Esophagus muscularis mucosa (tissue), 4 donors: ENCODE data around the gene AMOTL1. TPM values are rescaled to one million over a fixed set of nuclear protein-coding genes. Genes with fewer than 3 reads are reported as not detected.

Experiments used
- DNase-seq: peaks from one replicate; pipeline ENCODE4 v3.0.0-alpha.2; 2017; ENCODE audit errors: extremely low spot score
- H3K27ac ChIP-seq, 4 donors: fragments of 200-600 bp; sonication (generic); replicated peaks in 1 of 4; 1 replicate in 3 of 4; 2 replicates in 1 of 4; pipeline ENCODE4 v1.5.1; 2016 to 2019; ENCODE audit warnings: mild to moderate bottlenecking in 1 of 4
- H3K27me3 ChIP-seq, 4 donors: fragments of 200-600 bp; sonication (generic); one replicate each; pipeline versions ENCODE4 v1.5.1 to v1.6.0; 2016 to 2019
- H3K36me3 ChIP-seq, 4 donors: fragments of 200-600 bp; sonication (generic); one replicate each; pipeline ENCODE4 v1.5.1; 2016 to 2019
- H3K4me1 ChIP-seq, 4 donors: fragments of 200-600 bp; sonication (generic); one replicate each; pipeline ENCODE4 v1.5.1; 2016 to 2019
- H3K4me3 ChIP-seq, 4 donors: fragments of 200-600 bp; sonication (generic); 1 replicate in 2 of 4; 2 replicates in 2 of 4; pipeline ENCODE4 v1.5.1; 2016 to 2019; ENCODE audit warnings: mild to moderate bottlenecking in 4 of 4, moderate library complexity in 1 of 4
- H3K9me3 ChIP-seq, 4 donors: fragments of 200-600 bp; sonication (generic); 1 replicate in 3 of 4; 2 replicates in 1 of 4; pipeline ENCODE4 v1.5.1; 2016 to 2019
- EP300 ChIP-seq: sonication (generic); formaldehyde crosslinking; IDR thresholded peaks from one replicate; pipeline ENCODE4 v1.6.1; 2017; ENCODE audit warnings: antibody characterized with exemption
- POLR2A ChIP-seq: fragments of 450-650 bp; IDR thresholded peaks from one replicate; pipeline ENCODE4 v1.6.1; 2017; ENCODE audit warnings: antibody characterized with exemption, moderate library complexity, mild to moderate bottlenecking, low read depth
- POLR2AphosphoS5 ChIP-seq, 2 donors: sonication (generic); formaldehyde crosslinking; IDR thresholded peaks; one replicate each; pipeline ENCODE4 v1.6.1; 2017; ENCODE audit warnings: antibody characterized with exemption in 2 of 2
- WGBS: methylation state at CpG from one replicate; pipeline ENCODE4 v1.1.5; 2018; 5-methylcytosine and 5-hydroxymethylcytosine counted together
- intact Hi-C: fragments of 100-400 bp; cut with DNase I; formaldehyde crosslinking; loops from one replicate; pipeline ENCODE4 v1.15.1; 2023
- total RNA-seq, 4 donors: library from RNA; depleted of rRNA; stranded (reverse); fragments of >200 nt; gene quantifications; one replicate each; pipeline versions ENCODE4 v1.1.0 to v1.2.1, GENCODE V29; 2016
- TF ChIP-seq, protein P1 (sequence below), 3 experiments: fragments of 200-600 bp in 2 of 3; fragments of 450-650 bp in 1 of 3; sonication (generic) in 2 of 3; IDR thresholded peaks; one replicate each; pipeline ENCODE4 v1.5.1; 2017 to 2019; ENCODE audit warnings: antibody characterized with exemption in 3 of 3, mild to moderate bottlenecking in 2 of 3, moderate library complexity in 1 of 3

The AMOTL1 gene
- total RNA-seq, 4 donors from 2014 or later, result 172 to 259 (median 182) TPM

- 80% methylated on average over 9 of the region's 11 CpGs for WGBS
- Histone ChIP-seq H3K4me1 (peaks cover 17 to 68% (median 58%) of the 10 kb centered on the region in 4 donors), H3K4me3 (no peak overlapping the region), H3K27me3 (no peaks in the 10 kb centered on the region), H3K36me3 (peaks cover 16 to 81% (median 53%) of the 10 kb centered on the region in 4 donors), H3K9me3 (no peaks in the 10 kb centered on the region), H3K27ac (peak overlapping the region; percentile 70 to 83 (median 80))
- TF ChIP-seq POLR2AphosphoS5 (IDR thresholded peaks at IDR 0.05), result no peak
- intact Hi-C loops, result loop anchor here (5.0 to 10.0 kb wide), 3 partner anchors 85 to 255 kb away; no protein-coding TSS in a partner anchor
- DNase-seq, result peak; percentile 75
Measured at GRCh38 chr11:94877443-94878200, 109.5 kb downstream of the AMOTL1 start.

DNA sequence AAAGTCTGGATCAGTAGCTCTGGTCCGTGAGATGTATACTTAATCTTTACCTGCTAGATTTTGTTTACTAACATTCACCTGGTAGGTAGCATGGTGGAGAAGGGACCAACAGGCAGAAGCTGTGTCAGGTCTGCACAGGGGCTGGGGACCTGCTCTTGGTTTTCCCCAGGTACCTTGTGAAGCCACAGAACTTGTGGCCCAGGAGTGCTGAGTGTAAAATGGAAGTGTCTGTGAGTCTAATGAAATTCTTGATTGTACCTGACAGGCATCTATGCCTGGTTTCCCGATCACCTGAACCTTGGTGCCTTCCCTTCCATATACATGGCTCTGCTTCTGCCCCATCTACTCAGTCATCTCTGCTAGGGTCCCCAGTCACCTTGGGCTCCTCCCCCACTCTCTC lies 110.8 kb downstream of the AMOTL1 start:
- Histone ChIP-seq H3K36me3 (peaks cover 13 to 79% (median 46%) of the 10 kb centered on the region in 4 donors), H3K27me3 (no peaks in the 10 kb centered on the region), H3K9me3 (no peaks in the 10 kb centered on the region), H3K27ac (peak overlapping the region in 1 of 4 donors; percentile 38), H3K4me1 (peaks cover 14 to 54% (median 45%) of the 10 kb centered on the region in 4 donors), H3K4me3 (no peak overlapping the region)
- DNase-seq, result peak; percentile 74
- WGBS, result 100% methylated on average over 2 of the region's 2 CpGs
- intact Hi-C loops, result loop anchor here (5.0 to 10.0 kb wide), 3 partner anchors 87 to 257 kb away; no protein-coding TSS in a partner anchor
- TF ChIP-seq POLR2A (no peak), EP300 (no peak), POLR2AphosphoS5 (IDR thresholded peaks at IDR 0.05) (no peak)
- TF ChIP-seq, protein P1, sequence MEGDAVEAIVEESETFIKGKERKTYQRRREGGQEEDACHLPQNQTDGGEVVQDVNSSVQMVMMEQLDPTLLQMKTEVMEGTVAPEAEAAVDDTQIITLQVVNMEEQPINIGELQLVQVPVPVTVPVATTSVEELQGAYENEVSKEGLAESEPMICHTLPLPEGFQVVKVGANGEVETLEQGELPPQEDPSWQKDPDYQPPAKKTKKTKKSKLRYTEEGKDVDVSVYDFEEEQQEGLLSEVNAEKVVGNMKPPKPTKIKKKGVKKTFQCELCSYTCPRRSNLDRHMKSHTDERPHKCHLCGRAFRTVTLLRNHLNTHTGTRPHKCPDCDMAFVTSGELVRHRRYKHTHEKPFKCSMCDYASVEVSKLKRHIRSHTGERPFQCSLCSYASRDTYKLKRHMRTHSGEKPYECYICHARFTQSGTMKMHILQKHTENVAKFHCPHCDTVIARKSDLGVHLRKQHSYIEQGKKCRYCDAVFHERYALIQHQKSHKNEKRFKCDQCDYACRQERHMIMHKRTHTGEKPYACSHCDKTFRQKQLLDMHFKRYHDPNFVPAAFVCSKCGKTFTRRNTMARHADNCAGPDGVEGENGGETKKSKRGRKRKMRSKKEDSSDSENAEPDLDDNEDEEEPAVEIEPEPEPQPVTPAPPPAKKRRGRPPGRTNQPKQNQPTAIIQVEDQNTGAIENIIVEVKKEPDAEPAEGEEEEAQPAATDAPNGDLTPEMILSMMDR (IDR thresholded peaks at IDR 0.05), result no peak

- Histone ChIP-seq H3K27ac (peak overlapping the region in 1 of 4 donors; percentile 18), H3K4me1 (peaks cover 14 to 43% (median 37%) of the 10 kb centered on the region in 4 donors), H3K27me3 (no peaks in the 10 kb centered on the region), H3K36me3 (peaks cover 13 to 84% (median 51%) of the 10 kb centered on the region in 4 donors), H3K9me3 (no peaks in the 10 kb centered on the region), H3K4me3 (no peak overlapping the region)
- WGBS, result 93% methylated on average over 4 of the region's 4 CpGs
- DNase-seq, result no peak
- intact Hi-C loops, result loop anchor here (10.0 kb wide), 1 partner anchor 85 kb away; no protein-coding TSS in a partner anchor
- no peak for TF ChIP-seq POLR2AphosphoS5 (IDR thresholded peaks at IDR 0.05)
Measured at GRCh38 chr11:94880216-94880615, 112.1 kb downstream of the AMOTL1 start.

DNA sequence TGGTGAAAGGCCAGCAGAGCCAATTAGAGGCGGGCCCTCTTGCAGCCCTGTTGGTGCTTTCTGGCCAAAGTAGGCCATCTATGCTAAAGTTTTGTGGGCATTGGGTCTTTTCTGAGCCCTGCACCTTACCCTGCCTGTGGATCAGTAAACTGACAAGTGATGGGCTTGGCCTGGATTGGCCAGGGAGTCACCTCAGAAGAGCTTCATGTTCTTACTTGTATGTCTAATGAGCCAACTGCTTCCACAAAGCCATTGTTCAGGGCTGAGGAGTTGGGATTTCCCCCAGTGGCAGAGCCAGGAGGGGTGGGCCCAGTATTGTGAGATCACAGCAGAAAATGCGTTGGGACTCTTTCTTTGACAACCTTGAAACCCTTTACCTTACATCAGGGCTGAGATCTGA lies 114.8 kb downstream of the AMOTL1 start:
- 81% methylated on average over 2 of the region's 2 CpGs for WGBS
- H3K9me3 ChIP-seq, result no peaks in the 10 kb centered on the region
- peaks cover 2 to 63% (median 31%) of the 10 kb centered on the region in 4 donors for H3K36me3 ChIP-seq
- no peaks in the 10 kb centered on the region for H3K27me3 ChIP-seq
- H3K4me1 ChIP-seq, result peaks cover 0 to 30% (median 23%) of the 10 kb centered on the region in 4 donors
- intact Hi-C loops, result loop anchor here (10.0 kb wide), 1 partner anchor 82 kb away; no protein-coding TSS in a partner anchor
- no peak for TF ChIP-seq POLR2A
- TF ChIP-seq POLR2AphosphoS5 (IDR thresholded peaks at IDR 0.05), result no peak
- TF ChIP-seq EP300, result no peak
- TF ChIP-seq, protein P1 (IDR thresholded peaks at IDR 0.05), result no peak
- H3K4me3 ChIP-seq, result no peak overlapping the region
- no peak for DNase-seq
- H3K27ac ChIP-seq, result no peak overlapping the region

DNA sequence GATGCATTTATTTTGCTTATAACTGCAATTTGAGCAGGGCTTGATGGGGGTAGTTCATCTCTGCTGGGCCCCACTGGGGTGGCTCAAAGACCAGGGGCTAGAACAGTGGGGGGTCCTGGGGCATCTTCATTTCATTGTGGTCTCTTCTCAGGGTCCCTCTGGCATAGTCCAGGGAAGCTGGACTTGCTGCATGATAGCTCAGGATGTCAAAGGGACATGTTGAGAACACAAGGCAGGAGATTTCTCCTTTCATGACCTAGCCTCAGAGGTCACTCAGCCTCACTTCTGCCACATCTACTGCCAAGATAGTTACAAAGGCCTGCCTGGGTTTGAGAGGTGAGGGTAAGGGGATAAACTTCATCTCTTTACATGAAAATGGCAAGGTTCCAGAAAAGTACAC lies 115.7 kb downstream of the AMOTL1 start:
- TF ChIP-seq POLR2AphosphoS5 (IDR thresholded peaks at IDR 0.05) (no peak), POLR2A (no peak), EP300 (no peak)
- TF ChIP-seq, protein P1 (IDR thresholded peaks at IDR 0.05), result no peak
- no peaks in the 10 kb centered on the region for H3K9me3 ChIP-seq
- H3K27me3 ChIP-seq, result no peaks in the 10 kb centered on the region
- DNase-seq, result peak; percentile 57
- H3K4me3 ChIP-seq, result no peak overlapping the region
- no peak overlapping the region for H3K27ac ChIP-seq
- intact Hi-C loops, result loop anchor here (10.0 kb wide), 1 partner anchor 81 kb away; no protein-coding TSS in a partner anchor
- peaks cover 0 to 53% (median 26%) of the 10 kb centered on the region in 4 donors for H3K36me3 ChIP-seq
- H3K4me1 ChIP-seq, result peaks cover 0 to 30% (median 23%) of the 10 kb centered on the region in 4 donors
